OCI-LY7 (cell line): ENCODE measurements around the gene GRAMD1B.

Source experiments
- EZH2phosphoT487 ChIP-seq: fragments of 200-600 bp; sonication (generic); IDR thresholded peaks from 2 replicates; pipeline ENCODE4 v1.6.1; 2018; ENCODE audit warnings: low read depth, borderline replicate concordance, mild to moderate bottlenecking, mixed run types, antibody characterized with exemption, low read length, moderate library complexity, mixed read lengths
- TF ChIP-seq, protein P1 (sequence below): fragments of 200-600 bp; sonication (generic); conservative IDR thresholded peaks from 2 replicates; pipeline ENCODE4 v1.5.1; 2014; ENCODE audit warnings: mild to moderate bottlenecking, antibody characterized with exemption, low read length, moderate library complexity, mixed read lengths

DNA sequence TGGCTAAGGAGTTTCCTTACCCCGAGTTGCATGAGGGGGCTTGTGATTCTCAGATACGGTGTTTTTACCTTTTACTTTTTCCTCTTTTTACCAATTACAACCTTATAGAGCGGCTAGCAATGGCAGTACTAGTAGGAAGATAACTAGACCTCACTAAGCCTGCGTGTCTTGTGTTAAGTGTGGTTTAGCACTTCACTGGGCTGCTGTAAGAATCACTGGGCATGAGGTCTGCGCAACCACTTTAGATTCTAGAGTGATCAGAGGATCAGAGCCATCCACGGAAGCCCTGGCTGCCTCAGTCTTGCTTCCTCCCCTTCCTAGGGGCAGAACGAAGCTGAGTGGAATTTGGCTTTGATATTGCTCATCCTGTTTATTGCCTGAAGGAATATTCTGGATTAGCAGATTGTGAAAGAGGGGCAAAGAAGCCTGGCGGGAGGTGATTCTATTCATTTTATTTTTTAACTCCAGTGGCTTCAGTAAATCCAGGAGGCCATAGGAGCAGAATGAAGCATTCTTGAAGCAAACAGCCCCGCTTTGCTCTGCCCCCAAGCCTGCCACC lies 88.5 kb downstream of the GRAMD1B start:
- TF ChIP-seq, protein P1, sequence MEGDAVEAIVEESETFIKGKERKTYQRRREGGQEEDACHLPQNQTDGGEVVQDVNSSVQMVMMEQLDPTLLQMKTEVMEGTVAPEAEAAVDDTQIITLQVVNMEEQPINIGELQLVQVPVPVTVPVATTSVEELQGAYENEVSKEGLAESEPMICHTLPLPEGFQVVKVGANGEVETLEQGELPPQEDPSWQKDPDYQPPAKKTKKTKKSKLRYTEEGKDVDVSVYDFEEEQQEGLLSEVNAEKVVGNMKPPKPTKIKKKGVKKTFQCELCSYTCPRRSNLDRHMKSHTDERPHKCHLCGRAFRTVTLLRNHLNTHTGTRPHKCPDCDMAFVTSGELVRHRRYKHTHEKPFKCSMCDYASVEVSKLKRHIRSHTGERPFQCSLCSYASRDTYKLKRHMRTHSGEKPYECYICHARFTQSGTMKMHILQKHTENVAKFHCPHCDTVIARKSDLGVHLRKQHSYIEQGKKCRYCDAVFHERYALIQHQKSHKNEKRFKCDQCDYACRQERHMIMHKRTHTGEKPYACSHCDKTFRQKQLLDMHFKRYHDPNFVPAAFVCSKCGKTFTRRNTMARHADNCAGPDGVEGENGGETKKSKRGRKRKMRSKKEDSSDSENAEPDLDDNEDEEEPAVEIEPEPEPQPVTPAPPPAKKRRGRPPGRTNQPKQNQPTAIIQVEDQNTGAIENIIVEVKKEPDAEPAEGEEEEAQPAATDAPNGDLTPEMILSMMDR = no peak
- no peak for TF ChIP-seq EZH2phosphoT487
